Measurements from ENCODE around the gene TAAR6.
"Not testable (repeated sequence)": the region's sequence is repeated elsewhere in the genome, so short reads cannot be mapped to it uniquely, and the experiment has no call there.

The TAAR6 gene

DNA sequence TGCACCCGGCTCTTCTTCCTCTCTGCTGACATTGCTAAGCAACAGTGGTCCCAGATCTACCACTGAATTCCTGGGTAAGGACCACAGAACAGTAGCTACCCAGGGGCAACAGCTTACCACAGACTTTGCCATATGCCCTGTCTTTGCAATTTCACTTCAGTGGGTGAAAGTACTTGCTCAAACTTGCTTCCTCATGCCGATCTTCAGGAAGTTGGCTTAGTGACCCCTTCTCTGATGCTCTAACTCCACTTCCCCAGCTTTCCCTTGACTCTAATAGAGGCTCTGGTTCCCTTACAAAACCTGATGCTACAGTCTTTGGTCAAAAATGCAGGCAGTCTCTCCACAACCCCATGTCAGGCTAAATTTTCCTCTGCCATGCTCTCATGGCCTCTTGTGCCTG, 22.7 kb downstream of the TAAR6 start:
- DNase-seq, result no peak

DNA sequence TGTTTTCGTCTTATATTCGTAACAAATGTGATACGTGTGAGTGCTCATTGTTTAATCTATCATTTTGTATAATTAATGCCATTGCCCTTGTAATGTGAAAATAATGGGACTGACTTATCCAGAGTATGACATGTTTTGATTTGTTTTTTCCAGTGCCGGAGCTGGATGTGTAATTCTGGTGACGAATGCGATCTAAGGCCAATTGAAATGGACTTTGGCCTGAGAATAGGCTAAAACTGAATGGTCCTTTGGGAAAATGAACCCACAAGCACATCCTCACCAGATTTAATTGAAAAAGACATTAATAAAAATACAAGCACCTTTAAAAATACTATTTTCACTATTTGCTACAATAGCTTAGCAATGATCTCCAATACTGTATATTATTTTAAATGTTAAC, 26.1 kb downstream of the TAAR6 start:
- no peak for DNase-seq

DNA sequence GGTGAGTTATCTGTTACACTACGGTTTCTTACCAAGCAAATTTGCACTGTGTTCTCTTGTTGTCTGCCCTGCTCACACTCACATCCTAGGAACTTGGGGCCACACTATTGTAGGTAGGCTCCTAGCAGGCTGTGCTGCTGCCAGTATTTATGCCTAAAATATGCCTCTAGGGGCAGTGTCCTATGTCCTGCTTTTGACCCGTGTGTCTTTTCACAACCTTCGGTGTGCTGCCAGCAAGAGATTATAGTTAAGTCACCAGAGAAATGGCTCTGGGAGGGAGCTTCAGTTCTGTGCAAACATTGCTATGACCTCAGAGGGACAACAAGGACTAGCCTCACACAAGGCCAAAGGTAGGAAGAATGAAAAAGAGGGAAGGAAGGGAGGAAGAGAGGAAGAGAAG, 28.4 kb downstream of the TAAR6 start:
- no peak for DNase-seq

DNA sequence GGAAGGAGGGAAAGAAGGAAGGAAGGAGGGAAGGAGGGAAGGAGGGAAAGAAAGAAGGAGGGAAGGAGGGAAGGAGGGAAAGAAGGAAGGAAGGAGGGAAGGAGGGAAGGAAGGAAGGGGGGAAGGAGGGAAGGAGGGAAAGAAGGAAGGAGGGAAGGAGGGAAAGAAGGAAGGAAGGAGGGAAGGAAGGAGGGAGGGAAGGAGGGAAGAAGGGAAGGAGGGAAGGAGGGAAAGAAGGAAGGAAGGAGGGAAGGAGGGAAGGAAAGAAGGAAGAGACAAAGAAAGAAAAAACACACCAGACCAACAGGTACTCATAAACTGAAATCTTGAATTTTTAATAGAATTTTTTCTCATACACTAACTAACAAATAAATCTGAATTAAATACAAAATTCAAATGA, 30.8 kb downstream of the TAAR6 start:
- not testable (repeated sequence) for DNase-seq

DNA sequence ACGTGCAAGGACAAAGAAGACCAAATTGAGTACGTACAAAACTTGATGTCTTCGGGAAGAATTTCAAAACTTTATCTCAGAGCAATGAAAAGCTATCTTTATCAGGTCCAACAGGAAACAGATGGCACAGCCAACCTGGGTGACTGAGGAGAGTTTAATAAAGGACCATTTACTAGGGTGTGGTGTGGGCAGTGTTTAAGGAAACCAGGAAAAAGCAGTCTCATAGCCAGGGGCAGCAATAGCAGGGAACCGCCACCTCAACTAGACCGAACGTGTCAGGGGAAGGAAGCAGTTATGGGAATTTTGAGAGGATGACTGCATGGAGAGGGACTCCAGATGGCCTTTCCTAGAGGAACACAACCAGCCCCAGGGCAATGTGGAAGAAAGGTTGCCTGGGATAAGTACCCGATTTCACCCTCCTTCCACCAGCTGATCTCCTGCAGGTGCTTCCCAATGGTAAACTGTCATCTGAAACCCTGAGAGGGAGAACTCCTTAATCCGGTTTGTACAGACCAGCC, 34.6 kb downstream of the TAAR6 start:
- DNase-seq, result no peak

DNA sequence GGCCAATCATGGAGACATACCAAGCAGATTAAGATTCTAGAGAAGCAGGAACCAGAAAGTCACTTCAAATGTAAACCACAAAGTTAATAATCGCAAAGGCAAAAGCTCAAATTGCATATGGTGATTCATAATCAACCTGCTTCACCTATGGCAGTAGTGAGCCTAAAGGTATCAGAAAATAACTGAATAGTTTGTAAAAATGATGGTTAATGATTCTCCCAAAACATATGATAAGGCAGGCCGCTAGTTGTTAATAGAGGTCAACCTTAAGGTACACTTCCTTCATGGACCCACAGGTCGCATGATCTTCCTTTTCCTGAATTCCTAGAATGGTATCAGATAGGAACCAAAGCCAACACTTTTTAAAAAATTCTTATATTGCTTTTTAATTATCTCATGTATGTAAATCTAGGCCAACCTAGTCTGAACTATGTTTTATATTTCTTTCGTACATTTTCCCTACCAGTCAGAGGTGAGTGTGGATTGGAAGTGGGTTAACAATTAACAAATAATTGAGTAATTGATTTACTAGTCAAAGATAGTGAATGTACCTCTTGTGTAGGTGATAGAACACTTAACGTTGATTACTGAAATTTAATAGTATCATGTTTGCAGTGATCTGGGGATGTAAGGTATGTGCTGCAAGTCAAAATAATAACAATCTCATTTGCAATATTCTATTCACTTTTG, 37.6 kb downstream of the TAAR6 start:
- no peak for DNase-seq

DNA sequence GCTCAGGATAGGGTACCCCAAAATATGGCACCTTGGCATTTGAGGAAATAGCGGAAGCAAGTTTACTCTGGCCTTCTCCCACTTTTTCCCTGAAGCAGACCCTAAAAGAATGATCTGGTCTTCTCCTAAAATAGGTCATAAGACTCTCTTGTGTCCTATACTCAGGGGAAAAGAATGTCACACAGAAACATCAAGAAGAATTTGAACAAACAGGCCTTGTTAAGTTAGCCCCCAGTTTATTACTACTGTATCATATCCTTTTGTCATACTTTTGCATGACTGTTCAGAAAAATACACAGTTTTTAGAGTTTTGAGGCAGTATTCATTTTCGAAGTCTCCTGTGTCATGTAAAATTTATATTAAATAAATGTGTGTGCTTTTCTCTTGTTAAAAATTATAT, 41.5 kb downstream of the TAAR6 start:
- DNase-seq, result no peak

DNA sequence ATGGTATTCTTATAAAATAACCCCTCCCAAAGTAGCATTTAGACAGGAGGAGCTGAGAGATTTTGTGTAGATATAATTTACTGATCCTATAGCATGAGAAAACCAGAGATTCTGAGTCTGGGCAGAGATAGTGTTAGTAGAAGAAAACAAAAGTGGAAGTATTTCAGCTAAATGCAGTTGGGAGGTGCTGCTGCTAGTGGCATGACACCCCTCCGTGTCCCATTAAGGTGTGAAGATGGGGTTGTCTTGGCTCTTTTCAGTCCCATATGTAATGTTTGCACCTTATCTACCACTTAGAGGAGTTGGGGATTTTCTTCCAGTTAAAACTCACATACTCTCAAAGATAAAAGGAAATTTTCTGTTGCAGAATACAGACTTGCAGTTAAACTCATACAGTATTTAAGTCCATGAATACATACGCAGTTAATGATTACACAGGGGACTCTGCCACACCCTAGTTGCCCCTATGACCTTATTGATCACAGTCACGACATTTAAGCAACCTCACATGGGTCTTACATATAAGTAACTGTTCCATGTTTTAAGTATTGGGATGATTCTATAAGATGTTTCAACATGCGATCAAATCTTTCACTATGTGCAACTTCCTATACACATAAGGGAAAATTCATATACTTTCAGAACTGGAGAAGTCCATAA, 42.5 kb downstream of the TAAR6 start:
- no peak for DNase-seq

DNA sequence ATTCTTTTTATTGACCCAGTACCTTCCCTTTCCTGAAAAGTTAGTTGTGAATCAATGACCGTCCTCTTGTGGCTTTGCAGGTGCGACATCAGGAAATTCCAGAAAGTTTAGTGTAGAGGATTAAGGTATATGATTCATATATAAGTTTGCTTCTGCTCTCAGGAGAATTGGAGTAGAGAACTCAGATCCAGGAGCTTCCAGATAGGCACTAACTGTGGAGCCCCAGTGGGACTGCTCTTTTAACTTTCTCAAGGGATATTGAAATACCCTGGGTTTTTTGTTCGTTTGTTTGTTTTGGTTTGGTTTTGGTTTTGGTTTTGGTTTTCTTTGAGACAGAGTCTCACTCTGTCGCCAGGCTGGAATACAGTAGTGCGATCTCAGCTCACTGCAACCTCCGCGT, 44.4 kb downstream of the TAAR6 start:
- DNase-seq, result no peak

DNA sequence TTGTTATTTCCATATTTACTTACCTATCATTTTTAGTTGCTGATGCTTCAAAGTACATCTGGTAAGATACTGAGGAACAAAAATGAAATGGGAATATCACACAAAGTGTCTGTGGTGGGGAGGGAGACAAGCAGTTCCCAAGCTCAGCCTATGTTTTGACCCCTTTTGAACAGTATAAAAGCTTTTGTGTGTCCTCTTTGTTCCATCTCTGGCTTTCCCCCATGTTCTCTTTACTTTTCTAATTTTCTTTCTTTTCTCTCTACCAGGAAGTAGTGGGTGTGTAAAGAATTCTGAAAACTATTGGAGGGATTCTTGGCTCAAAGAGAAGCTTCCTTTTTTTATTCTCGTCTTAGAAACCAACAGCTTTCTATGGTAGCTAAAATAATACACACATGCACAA, 46.6 kb downstream of the TAAR6 start:
- DNase-seq, result no peak
